ENCODE measurements around the gene APPL2.
A peak's percentile ranks its signal among the peaks of the same experiment; 100 is the strongest.
"Not testable (repeated sequence)": the region's sequence is repeated elsewhere in the genome, so short reads cannot be mapped to it uniquely, and the experiment has no call there.

Gene APPL2

GRCh38 chr12:105200385-105200784, 35.6 kb downstream of the APPL2 start:
- DNase-seq (ENCODE audit: insufficient read length, low spot score) (no peak), FAIRE-seq (no peak)

- no peak for FAIRE-seq
- DNase-seq (ENCODE audit: insufficient read length, low spot score), result no peak
Measured at GRCh38 chr12:105198961-105199360, 37.0 kb downstream of the APPL2 start.

GRCh38 chr12:105196090-105196489, 39.9 kb downstream of the APPL2 start:
- FAIRE-seq, result no peak
- no peak for DNase-seq (ENCODE audit: insufficient read length, low spot score)

- DNase-seq (ENCODE audit: insufficient read length, low spot score) (no peak), FAIRE-seq (no peak)
Measured at GRCh38 chr12:105194947-105195346, 41.0 kb downstream of the APPL2 start.

GRCh38 chr12:105192624-105193225, 43.2 kb downstream of the APPL2 start:
- FAIRE-seq (no peak), DNase-seq (ENCODE audit: insufficient read length, low spot score) (no peak)

DNA sequence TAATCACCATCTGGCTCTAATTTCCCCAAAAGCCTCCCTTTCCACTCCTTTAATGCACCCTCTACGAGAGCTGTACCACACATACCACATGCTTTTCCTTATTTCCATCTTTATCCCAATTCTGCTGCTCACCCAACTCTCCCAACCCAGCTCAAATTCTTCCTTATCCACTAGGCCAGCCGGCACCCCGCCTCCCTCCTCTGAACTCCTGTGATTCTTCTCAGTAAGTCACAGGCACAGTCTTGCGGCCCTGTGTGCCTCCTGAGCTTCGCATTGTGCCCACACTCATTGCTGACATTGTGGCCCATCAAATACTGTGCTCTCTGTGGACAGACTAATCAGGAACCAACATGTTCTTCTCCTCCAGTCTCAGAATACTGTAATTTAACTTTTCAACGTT, 45.4 kb downstream of the APPL2 start:
- no peak for DNase-seq (ENCODE audit: insufficient read length, low spot score)
- FAIRE-seq, result no peak

- FAIRE-seq, result no peak
- no peak for DNase-seq (ENCODE audit: insufficient read length, low spot score)
Measured at GRCh38 chr12:105189293-105189692, 46.7 kb downstream of the APPL2 start.

- not testable (repeated sequence) for FAIRE-seq; DNase-seq (ENCODE audit: insufficient read length, low spot score)
Measured at GRCh38 chr12:105183976-105184375, 52.0 kb downstream of the APPL2 start.

DNA sequence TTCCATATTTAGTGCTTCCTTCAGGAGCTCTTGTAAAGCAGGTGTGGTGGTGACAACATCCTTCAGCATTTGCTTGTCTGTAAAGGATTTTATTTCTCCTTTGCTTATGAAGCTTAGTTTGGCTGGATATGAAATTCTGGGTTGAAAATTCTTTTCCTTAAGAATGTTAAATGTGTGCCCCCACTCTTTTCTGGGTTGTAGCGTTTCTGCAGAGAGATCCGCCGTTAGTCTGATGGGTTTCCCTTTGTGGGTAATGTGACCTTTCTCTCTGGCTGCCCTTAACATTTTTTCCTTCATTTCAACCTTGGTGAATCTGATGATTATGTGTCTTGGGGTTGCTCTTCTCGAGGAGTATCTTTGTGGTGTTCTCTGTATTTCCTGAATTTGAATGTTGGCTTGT, 52.6 kb downstream of the APPL2 start:
- DNase-seq (ENCODE audit: insufficient read length, low spot score); FAIRE-seq: not testable (repeated sequence)

DNA sequence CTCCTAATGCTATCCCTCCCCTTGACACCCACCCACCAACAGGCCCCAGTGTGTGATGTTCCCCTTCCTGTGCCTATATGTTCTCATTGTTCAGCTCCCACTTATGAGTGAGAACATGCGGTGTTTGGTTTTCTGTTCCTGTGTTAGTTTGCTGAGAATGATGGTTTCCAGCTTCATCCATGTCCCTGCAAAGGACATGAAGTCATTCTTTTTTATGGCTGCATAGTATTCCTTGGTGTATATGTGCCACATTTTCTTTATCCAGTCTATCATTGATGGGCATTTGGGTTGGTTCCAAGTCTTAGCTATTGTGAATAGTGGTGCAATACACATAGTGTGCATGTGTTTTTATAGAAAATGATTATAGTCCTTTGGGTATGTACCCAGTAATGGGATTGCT, 56.9 kb downstream of the APPL2 start:
- not testable (repeated sequence) for FAIRE-seq; DNase-seq (ENCODE audit: insufficient read length, low spot score)

DNA sequence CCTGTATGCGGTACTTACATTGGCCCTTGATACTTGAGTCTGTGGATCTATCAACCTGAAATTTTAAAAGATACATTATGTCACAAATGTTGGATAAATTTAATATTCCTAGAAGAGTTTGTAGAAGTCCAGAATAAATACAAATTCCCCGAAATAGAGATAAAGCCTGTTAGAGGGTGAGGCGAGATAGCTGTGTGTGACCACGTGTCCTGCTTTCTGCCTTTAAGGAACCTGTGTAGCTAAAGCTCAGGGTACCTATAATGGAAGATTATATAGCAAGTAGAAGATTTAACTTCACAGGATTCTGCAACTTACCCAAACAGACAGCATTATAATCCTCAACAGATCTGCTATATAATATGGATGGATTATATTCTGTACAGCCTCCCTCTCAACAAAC, 58.8 kb downstream of the APPL2 start:
- DNase-seq (ENCODE audit: insufficient read length, low spot score) (no peak), FAIRE-seq (no peak)

DNA sequence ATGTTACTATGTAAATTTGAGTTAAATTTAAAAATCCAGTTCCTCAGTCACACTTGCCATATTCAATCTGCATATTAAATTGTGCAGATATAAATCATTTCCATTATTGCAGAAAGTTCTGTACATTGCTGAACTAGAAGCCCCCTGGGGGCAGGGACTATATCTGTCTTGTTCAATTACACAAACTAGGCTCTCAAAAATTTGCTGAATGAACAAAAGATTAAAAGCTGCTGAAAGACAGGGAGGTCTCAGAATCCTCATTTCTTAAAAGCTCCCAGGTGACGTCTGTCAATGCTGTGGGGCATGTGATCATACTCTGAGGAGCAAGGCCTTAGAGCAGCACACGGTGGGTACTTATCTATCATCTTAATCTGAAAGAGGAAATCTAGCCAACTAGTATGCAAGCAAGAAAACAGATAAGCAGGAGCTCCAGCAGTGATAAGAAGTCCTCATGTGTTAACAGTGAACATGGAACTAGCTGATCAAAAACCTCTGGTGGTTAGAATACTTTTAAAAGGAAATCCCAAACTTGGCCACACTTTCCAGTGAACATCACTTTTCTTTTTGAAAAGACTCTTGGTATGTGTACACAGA, 60.5 kb downstream of the APPL2 start:
- FAIRE-seq (no peak), DNase-seq (ENCODE audit: insufficient read length, low spot score) (no peak)

- no peak for DNase-seq (ENCODE audit: insufficient read length, low spot score)
Measured at GRCh38 chr12:105171691-105172436, 64.1 kb downstream of the APPL2 start.

DNA sequence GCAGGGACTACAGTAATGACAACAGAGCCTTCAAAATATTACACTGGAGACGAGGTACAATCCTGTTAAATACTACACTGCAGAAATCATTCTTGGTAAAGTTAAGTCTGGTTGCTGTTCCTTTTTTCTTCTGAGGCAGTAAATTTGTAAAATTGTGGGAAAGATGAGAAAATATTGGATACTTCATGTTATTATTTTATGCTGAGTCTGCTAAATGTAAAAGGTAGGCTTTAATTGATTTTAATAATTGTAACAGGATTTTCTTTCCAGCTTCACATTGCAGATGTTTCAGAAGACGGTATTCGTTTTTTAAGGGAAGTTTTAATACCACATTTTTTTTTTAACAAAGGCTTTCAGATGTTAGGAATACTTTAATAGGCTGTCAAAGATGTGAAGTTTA, 65.8 kb downstream of the APPL2 start:
- FAIRE-seq, result no peak
- DNase-seq (ENCODE audit: insufficient read length, low spot score), result no peak

More at GRCh38 chr12:105171691-105172436, 64.1 kb downstream of the APPL2 start:
- FAIRE-seq, result no peak

GRCh38 chr12:105168006-105168405, 68.0 kb downstream of the APPL2 start:
- DNase-seq (ENCODE audit: insufficient read length, low spot score), result no peak
- no peak for FAIRE-seq

GRCh38 chr12:105167346-105167745, 68.6 kb downstream of the APPL2 start:
- DNase-seq (ENCODE audit: insufficient read length, low spot score) (no peak), FAIRE-seq (no peak)

DNA sequence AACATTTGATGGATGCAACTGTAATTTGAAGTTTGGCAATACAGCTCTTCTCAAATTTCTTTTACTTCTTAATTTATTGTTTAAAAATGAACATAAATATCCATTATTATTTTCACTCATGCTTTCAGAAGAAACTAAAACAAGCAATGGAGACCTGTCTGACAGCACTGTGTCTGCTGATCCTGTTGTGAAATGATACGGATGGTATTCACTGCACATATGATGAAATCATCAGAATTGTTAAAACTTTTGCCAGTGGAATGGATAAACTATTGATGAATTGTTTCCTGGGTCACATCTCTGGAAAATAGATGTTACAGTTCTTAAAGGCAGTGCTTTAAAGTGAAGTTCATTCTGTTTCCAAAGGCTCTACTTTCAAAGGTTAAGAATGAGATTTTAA, 69.2 kb downstream of the APPL2 start:
- FAIRE-seq, result peak; percentile 42
- DNase-seq (ENCODE audit: insufficient read length, low spot score), result no peak

GRCh38 chr12:105164068-105164467, 71.9 kb downstream of the APPL2 start:
- FAIRE-seq, result no peak

DNA sequence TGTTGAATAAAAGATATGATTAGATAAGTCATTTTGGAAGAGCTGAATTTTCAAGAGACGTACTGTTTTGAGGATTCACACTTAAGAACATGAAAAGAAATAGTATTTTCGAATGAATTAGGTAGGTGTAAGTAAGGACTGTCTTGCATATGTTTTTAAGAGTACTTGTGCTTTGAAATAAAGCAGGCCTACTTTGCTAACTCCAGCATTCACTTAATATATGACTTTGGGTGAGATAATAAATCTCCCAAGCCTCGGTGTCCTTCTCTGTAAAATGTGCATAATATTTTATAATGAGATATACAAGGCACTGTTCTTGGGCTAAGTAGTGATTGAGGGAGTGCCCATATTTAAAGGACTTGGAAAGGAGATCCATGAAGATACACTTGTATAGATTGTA, 73.8 kb downstream of the APPL2 start:
- FAIRE-seq (no peak), DNase-seq (ENCODE audit: insufficient read length, low spot score) (no peak)

More at GRCh38 chr12:105164068-105164467, 71.9 kb downstream of the APPL2 start:
- no peak for DNase-seq (ENCODE audit: insufficient read length, low spot score)

GRCh38 chr12:105158876-105159275, 77.1 kb downstream of the APPL2 start:
- FAIRE-seq (no peak), DNase-seq (ENCODE audit: insufficient read length, low spot score) (no peak)

GRCh38 chr12:105157606-105158005, 78.4 kb downstream of the APPL2 start:
- DNase-seq (ENCODE audit: insufficient read length, low spot score) (no peak), FAIRE-seq (no peak)

- DNase-seq (ENCODE audit: insufficient read length, low spot score) (no peak), FAIRE-seq (peak; percentile 26)
Measured at GRCh38 chr12:105156260-105156659, 79.7 kb downstream of the APPL2 start.

All from GM19239 (cell line).